ENCODE data around the gene CMKLR1.

DNA sequence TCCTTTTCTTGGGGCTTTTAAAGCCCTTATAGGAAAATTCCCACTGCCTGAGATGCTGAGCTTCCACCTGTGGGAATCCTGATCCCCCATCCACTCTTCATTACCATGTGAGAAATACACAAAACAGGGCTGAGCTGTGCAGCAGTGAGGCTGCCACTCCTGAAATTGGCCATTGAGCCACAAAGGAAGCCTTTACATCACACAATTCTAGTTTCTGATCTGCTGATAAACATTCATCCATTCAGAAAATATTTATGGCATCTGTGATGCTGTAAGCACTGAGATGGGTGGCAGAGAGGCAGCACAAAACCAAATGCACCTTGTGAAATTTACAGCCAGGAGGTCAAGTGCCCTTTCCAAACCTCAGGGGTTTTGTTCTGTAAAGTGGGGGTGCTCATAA is 26.2 kb upstream of the CMKLR1 start:
- no peak for TF ChIP-seq CTCF (IDR thresholded peaks at IDR 0.05; ENCODE audit: low read depth, low read length, missing input control)
- no peak for TF ChIP-seq TAF1 (conservative IDR thresholded peaks at IDR 0.05)
- no peak for TF ChIP-seq MAX (IDR thresholded peaks at IDR 0.05)
- no peak for TF ChIP-seq RAD21 (IDR thresholded peaks at IDR 0.05)
- TF ChIP-seq ATF3 (IDR thresholded peaks at IDR 0.05), result no peak
- no peak for TF ChIP-seq JUND (IDR thresholded peaks at IDR 0.05)
- TF ChIP-seq YY1 (IDR thresholded peaks at IDR 0.05), result no peak
- no peak for TF ChIP-seq RXRA (IDR thresholded peaks at IDR 0.05)
- no peak for TF ChIP-seq REST (IDR thresholded peaks at IDR 0.05)
- TF ChIP-seq GABPA (IDR thresholded peaks at IDR 0.05 in 1 of 2, conservative IDR thresholded peaks at IDR 0.05 in 1 of 2), result no peak
- TF ChIP-seq SP1 (IDR thresholded peaks at IDR 0.05), result no peak

All from liver (tissue), 3 donors.